Spleen (tissue), 11 donors: ENCODE results near the gene MCM10. TPM values are rescaled to one million over a fixed set of nuclear protein-coding genes. Genes with fewer than 3 reads are reported as not detected.

Source experiments
- DNase-seq: peaks from one replicate; pipeline ENCODE4 v3.0.0-alpha.2; 2020
- H3K27ac ChIP-seq, 8 donors: fragments of 200-600 bp; sonication (generic) in 7 of 8; 1 replicate in 4 of 8; 2 replicates in 4 of 8; pipeline versions ENCODE4 v1.5.0 to v1.8.0; 2016 to 2021; ENCODE audit warnings: inconsistent platforms in 4 of 8, mild to moderate bottlenecking in 4 of 8, moderate library complexity in 1 of 8
- H3K27me3 ChIP-seq, 7 donors: fragments of 200-600 bp; sonication (generic) in 6 of 7; replicated peaks in 1 of 7; 1 replicate in 4 of 7; 2 replicates in 3 of 7; pipeline versions ENCODE4 v1.5.0 to v1.8.0; 2016 to 2021; ENCODE audit warnings: inconsistent platforms in 3 of 7, mild to moderate bottlenecking in 1 of 7
- H3K36me3 ChIP-seq, 6 donors: fragments of 200-600 bp; sonication (generic) in 5 of 6; 1 replicate in 4 of 6; 2 replicates in 2 of 6; pipeline versions ENCODE4 v1.5.0 to v1.8.0; 2016 to 2021; ENCODE audit warnings: inconsistent platforms in 2 of 6
- H3K4me1 ChIP-seq, 6 donors: fragments of 200-600 bp; sonication (generic) in 5 of 6; 1 replicate in 3 of 6; 2 replicates in 3 of 6; pipeline versions ENCODE4 v1.5.0 to v1.8.0; 2016 to 2021; ENCODE audit warnings: inconsistent platforms in 3 of 6
- H3K4me3 ChIP-seq, 8 donors: fragments of 200-600 bp; sonication (generic) in 7 of 8; 1 replicate in 4 of 8; 2 replicates in 4 of 8; pipeline versions ENCODE4 v1.5.0 to v1.8.0; 2016 to 2021; ENCODE audit warnings: inconsistent platforms in 4 of 8, mild to moderate bottlenecking in 4 of 8, moderate library complexity in 2 of 8
- H3K9me3 ChIP-seq, 8 donors: fragments of 200-600 bp; sonication (generic) in 7 of 8; 1 replicate in 4 of 8; 2 replicates in 4 of 8; pipeline versions ENCODE4 v1.5.0 to v1.8.0; 2016 to 2021; ENCODE audit warnings: inconsistent platforms in 4 of 8
- CTCF ChIP-seq, 11 experiments: fragments of 200-600 bp in 7 of 11; fragments of 450-650 bp in 4 of 11; sonication (generic) in 4 of 11; IDR thresholded peaks in 8 of 11; conservative IDR thresholded peaks in 3 of 11; 1 replicate in 7 of 11; 2 replicates in 4 of 11; pipeline versions ENCODE4 v1.4.0 to v1.8.0; 2016 to 2021; ENCODE audit warnings: antibody characterized with exemption in 11 of 11, inconsistent platforms in 4 of 11, mild to moderate bottlenecking in 1 of 11
- POLR2A ChIP-seq, 3 donors: fragments of 450-650 bp; IDR thresholded peaks; one replicate each; pipeline ENCODE4 v1.5.1; 2017; ENCODE audit warnings: antibody characterized with exemption in 3 of 3, mild to moderate bottlenecking in 1 of 3
- POLR2AphosphoS5 ChIP-seq, 3 donors: sonication (generic); formaldehyde crosslinking; IDR thresholded peaks; one replicate each; pipeline ENCODE4 v1.5.1; 2017; ENCODE audit warnings: antibody characterized with exemption in 3 of 3
- WGBS, 5 donors: extraction: QIAGEN DNeasy Blood & Tissue Kit in 3 of 5; methylation state at CpG; one replicate each; pipeline versions ENCODE4 v1.1.5 to v1.1.7; 2013 to 2018; 5-methylcytosine and 5-hydroxymethylcytosine counted together
- intact Hi-C: fragments of 100-400 bp; cut with DNase I; formaldehyde crosslinking; loops from one replicate; pipeline ENCODE4 v1.15.0; 2023; ENCODE audit warnings: low total_unique reads
- polyA plus RNA-seq, 3 donors: library from polyadenylated mRNA; stranded (reverse); fragments of 200-250 nt; gene quantifications; one replicate each; pipeline ENCODE4 v1.2.1, GENCODE V29; 2013
- total RNA-seq, 7 donors: library from RNA; depleted of rRNA in 3 of 7; stranded (reverse); fragments of >200 nt in 3 of 7; fragmentation: NEBNext Ultra II Directional in 4 of 7; extraction: Animal tissue kit (Norgen Biotek cat#: 25700) in 4 of 7; gene quantifications; one replicate each; pipeline versions ENCODE4 v1.1.0 to v1.2.1, GENCODE V29; 2016 to 2021
- donor health status: healthy with polysubstance abuse.
- donor health status: DM: no; HTN: no; CAD: no; lungs with moderate emphysema.
- donor health status: DM: no; HTN: no; CAD: no.
- donor health status: Bipolar disorder and iron deficiency.
- donor health status: healthy.
- donor health status: DM: no; HTN: no; CAD: no.
- donor health status: DM: yes; HTN: yes; CAD: no.

The MCM10 gene
- total and polyA plus RNA-seq, 10 donors: 0.24 to 5.3 (median 1.7) TPM

- TF ChIP-seq POLR2A (IDR thresholded peaks at IDR 0.05) (no peak), CTCF (IDR thresholded peaks at IDR 0.05 in 8 of 11, conservative IDR thresholded peaks at IDR 0.05 in 3 of 11) (no peak), POLR2AphosphoS5 (IDR thresholded peaks at IDR 0.05) (no peak)
- H3K36me3 ChIP-seq: peaks cover 0 to 89% (median 44%) of the 10 kb centered on the region in 6 donors
- intact Hi-C loops: no loop called here
- H3K4me3 ChIP-seq: no peak overlapping the region
- peaks cover 0 to 42% (median 32%) of the 10 kb centered on the region in 6 donors for H3K4me1 ChIP-seq
- WGBS, 5 donors: 27 to 51% (median 38%) methylated on average over 13 to 14 of the region's 14 CpGs
- peak overlapping the region in 5 of 8 donors; percentile 30 to 80 (median 38) for H3K27ac ChIP-seq
- H3K9me3 ChIP-seq: no peaks in the 10 kb centered on the region
- DNase-seq: no peak
- no peaks in the 10 kb centered on the region for H3K27me3 ChIP-seq
Observed at GRCh38 chr10:13117841-13118783, 43.2 kb upstream of the MCM10 start.

- Histone ChIP-seq H3K4me1 (peaks cover 0 to 42% (median 32%) of the 10 kb centered on the region in 6 donors), H3K27ac (peak overlapping the region in 5 of 8 donors; percentile 30 to 80 (median 38)), H3K9me3 (no peaks in the 10 kb centered on the region), H3K27me3 (no peaks in the 10 kb centered on the region), H3K4me3 (no peak overlapping the region), H3K36me3 (peaks cover 0 to 89% (median 44%) of the 10 kb centered on the region in 6 donors)
- TF ChIP-seq POLR2A (IDR thresholded peaks at IDR 0.05) (no peak), POLR2AphosphoS5 (IDR thresholded peaks at IDR 0.05) (no peak), CTCF (IDR thresholded peaks at IDR 0.05 in 8 of 11, conservative IDR thresholded peaks at IDR 0.05 in 3 of 11) (no peak)
- 72 to 92% (median 81%) methylated on average over 3 of the region's 3 CpGs for WGBS, 5 donors
- intact Hi-C loops: no loop called here
- no peak for DNase-seq
Observed at GRCh38 chr10:13118784-13119410, 42.5 kb upstream of the MCM10 start.

GRCh38 chr10:13120786-13121499 lies 40.4 kb upstream of the MCM10 start:
- H3K9me3 ChIP-seq: no peaks in the 10 kb centered on the region
- 78 to 92% (median 80%) methylated on average over 10 of the region's 10 CpGs for WGBS, 5 donors
- DNase-seq: no peak
- peaks cover 0 to 37% (median 27%) of the 10 kb centered on the region in 6 donors for H3K4me1 ChIP-seq
- no peak for TF ChIP-seq CTCF (IDR thresholded peaks at IDR 0.05 in 8 of 11, conservative IDR thresholded peaks at IDR 0.05 in 3 of 11)
- no peak for TF ChIP-seq POLR2A (IDR thresholded peaks at IDR 0.05)
- no peaks in the 10 kb centered on the region for H3K27me3 ChIP-seq
- intact Hi-C loops: no loop called here
- H3K27ac ChIP-seq: no peak overlapping the region
- no peak overlapping the region for H3K4me3 ChIP-seq
- peaks cover 2 to 100% (median 56%) of the 10 kb centered on the region in 6 donors for H3K36me3 ChIP-seq
